Activated B cell treated with CpG ODN at 0.5 μM for 24 hours (primary cell): ENCODE results near the gene ZBTB34. TPM values are rescaled to one million over a fixed set of nuclear protein-coding genes. Genes with fewer than 3 reads are reported as not detected.

Source experiments
- ATAC-seq: fragments of 200-7000 bp; cut with Tn5 transposase; one replicate; pipeline ENCODE4 v1.10.0; 2021; ENCODE audit warnings: low read depth, mild to moderate bottlenecking, moderate library complexity
- CTCF ChIA-PET: fragments of 350-600 bp; sonication (Branson Sonifier 250); formaldehyde crosslinking; loops from one replicate; lab custom pipeline; 2021; ENCODE audit warnings: antibody characterized with exemption; lab: Charles Lee
- POLR2A ChIA-PET: fragments of 350-600 bp; sonication (Branson Sonifier 250); formaldehyde crosslinking; loops from one replicate; lab custom pipeline; 2021; ENCODE audit warnings: antibody characterized with exemption; lab: Charles Lee
- DNase-seq: peaks from one replicate; pipeline ENCODE4 v3.0.0; 2022
- H3K27ac Mint-ChIP-seq: one replicate; pipeline ENCODE4 v1.8.0; 2020; ENCODE audit warnings: mixed read lengths
- H3K27me3 Mint-ChIP-seq: one replicate; pipeline ENCODE4 v1.8.0; 2021; ENCODE audit warnings: mixed read lengths
- H3K36me3 Mint-ChIP-seq: one replicate; pipeline ENCODE4 v1.8.0; 2021; ENCODE audit warnings: low read depth, mixed read lengths
- H3K4me1 Mint-ChIP-seq: one replicate; pipeline ENCODE4 v1.8.0; 2021; ENCODE audit warnings: mixed read lengths
- H3K4me3 Mint-ChIP-seq: one replicate; pipeline ENCODE4 v1.8.0; 2020; ENCODE audit warnings: mild to moderate bottlenecking, mixed read lengths
- H3K9me3 Mint-ChIP-seq: one replicate; pipeline ENCODE4 v1.8.0; 2020; ENCODE audit warnings: mixed read lengths
- intact Hi-C: fragments of 100-400 bp; cut with micrococcal nuclease; formaldehyde crosslinking; loops from one replicate; pipeline ENCODE4 v1.15.1; 2024
- total RNA-seq: library from RNA; stranded (reverse); gene quantifications from 2 replicates; pipeline ENCODE4 v1.2.3, GENCODE V29; 2022
- TF ChIP-seq, protein P1 (sequence below): fragments of 200-600 bp; IDR thresholded peaks from one replicate; pipeline ENCODE4 v1.8.0; 2022; ENCODE audit warnings: antibody characterized with exemption, mild to moderate bottlenecking

Gene ZBTB34
- total RNA-seq, 1 donor from 2014 or later, result 8.9 TPM

DNA sequence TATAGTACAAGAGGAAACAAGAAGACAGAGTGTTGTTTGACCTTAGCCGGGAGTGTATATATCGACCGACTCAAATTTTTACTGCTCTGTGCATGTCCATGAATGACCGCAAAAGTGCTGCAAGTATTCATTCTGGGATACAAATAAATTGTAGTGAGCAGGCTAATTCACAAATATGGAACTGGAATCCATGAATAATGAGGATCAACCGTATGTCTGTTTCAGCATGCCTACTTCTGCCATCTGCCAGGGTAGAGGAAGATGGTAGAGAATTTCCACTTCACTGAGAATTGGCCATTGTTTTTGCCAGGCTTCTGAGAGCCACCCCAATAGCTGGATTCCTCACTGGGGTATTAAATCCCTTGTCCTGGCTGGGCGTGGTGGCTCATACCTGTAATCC lies 45.7 kb downstream of the ZBTB34 start:
- intact Hi-C loops, result no loop called here
- POLR2A ChIA-PET, result no interaction called here
- H3K4me3 Mint-ChIP-seq, result no peak overlapping the region
- TF ChIP-seq, protein P1, sequence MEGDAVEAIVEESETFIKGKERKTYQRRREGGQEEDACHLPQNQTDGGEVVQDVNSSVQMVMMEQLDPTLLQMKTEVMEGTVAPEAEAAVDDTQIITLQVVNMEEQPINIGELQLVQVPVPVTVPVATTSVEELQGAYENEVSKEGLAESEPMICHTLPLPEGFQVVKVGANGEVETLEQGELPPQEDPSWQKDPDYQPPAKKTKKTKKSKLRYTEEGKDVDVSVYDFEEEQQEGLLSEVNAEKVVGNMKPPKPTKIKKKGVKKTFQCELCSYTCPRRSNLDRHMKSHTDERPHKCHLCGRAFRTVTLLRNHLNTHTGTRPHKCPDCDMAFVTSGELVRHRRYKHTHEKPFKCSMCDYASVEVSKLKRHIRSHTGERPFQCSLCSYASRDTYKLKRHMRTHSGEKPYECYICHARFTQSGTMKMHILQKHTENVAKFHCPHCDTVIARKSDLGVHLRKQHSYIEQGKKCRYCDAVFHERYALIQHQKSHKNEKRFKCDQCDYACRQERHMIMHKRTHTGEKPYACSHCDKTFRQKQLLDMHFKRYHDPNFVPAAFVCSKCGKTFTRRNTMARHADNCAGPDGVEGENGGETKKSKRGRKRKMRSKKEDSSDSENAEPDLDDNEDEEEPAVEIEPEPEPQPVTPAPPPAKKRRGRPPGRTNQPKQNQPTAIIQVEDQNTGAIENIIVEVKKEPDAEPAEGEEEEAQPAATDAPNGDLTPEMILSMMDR, result no peak
- CTCF ChIA-PET, result no interaction called here
- H3K36me3 Mint-ChIP-seq, result no peaks in the 10 kb centered on the region
- peaks cover 6% of the 10 kb centered on the region for H3K9me3 Mint-ChIP-seq
- no peak overlapping the region for H3K27ac Mint-ChIP-seq
- no peaks in the 10 kb centered on the region for H3K4me1 Mint-ChIP-seq
- no peak for DNase-seq
- ATAC-seq, result no peak
- peaks cover 13% of the 10 kb centered on the region for H3K27me3 Mint-ChIP-seq

DNA sequence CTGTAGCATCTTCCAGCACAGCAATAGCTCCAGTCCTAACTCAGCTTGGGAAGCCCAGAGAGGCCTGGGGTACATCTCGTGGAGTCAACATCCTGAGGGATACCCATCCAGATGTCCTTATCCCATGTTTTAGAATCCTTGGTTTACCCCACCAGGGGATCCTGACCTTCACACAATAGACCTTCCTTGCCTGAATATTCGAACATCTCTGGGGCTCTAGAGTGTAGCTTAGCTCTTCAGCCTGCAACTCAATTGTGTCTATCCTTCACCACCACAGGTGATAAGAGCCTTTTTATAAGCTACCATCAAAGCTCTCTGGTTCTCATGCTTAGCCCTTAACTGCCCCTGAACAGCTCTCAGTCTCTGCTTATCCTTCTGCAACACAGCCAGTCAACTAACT lies 46.6 kb downstream of the ZBTB34 start:
- intact Hi-C loops, result no loop called here
- TF ChIP-seq, protein P1, result no peak
- no peaks in the 10 kb centered on the region for H3K36me3 Mint-ChIP-seq
- ATAC-seq (no peak), DNase-seq (no peak)
- H3K9me3 Mint-ChIP-seq, result no peaks in the 10 kb centered on the region
- H3K4me3 Mint-ChIP-seq, result no peak overlapping the region
- POLR2A ChIA-PET, result no interaction called here
- no peak overlapping the region for H3K27ac Mint-ChIP-seq
- peaks cover 16% of the 10 kb centered on the region for H3K27me3 Mint-ChIP-seq
- no peaks in the 10 kb centered on the region for H3K4me1 Mint-ChIP-seq
- CTCF ChIA-PET, result no interaction called here

DNA sequence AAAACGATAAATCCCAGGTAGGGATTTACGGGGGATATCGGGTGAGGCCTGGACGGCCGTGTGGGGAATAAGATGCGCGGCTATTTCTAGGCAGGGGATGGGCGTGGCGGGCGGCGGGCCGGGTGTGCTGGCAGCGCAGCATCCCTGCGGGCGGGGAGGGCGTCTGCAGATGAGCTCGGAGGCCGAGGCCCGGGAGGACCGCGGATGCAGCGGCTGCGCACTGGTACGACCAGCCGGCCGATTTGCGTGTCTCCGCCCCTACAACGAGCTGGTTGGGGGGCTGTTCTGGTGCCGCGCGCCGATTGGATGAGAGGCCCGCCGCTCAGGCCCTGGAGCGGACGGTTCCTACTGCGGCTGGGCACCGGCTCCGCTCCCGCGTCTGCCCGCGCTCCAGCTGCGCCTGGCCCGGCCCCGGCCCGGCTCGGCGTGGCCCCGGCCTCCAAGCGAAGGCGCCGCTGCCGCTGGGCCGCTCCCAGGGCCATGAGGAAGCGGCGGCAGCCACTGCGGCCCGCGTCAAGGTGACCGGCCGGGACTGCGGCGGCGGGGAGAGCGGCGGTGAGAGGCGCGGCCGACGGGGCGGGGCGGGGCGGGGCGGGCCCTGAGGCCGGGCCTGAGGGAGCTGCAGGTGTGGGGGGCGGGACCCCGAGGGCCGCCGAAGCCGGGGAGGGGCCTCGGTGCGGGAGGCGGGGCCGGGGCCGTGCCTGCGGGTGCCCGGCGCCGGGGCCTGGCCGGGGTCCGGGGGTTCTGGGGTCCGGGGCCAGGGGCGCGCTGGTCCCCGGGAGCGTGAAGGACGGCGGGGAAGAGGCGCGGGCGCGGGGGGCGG lies 54.2 kb downstream of the ZBTB34 start, which contains the start of gene RALGPS1:
TSS of gene RALGPS1 (plus strand) at position 325 of the 823 bp plus-strand sequence. CDS start 47,508 bp downstream, outside the sequence.
- Mint-ChIP-seq H3K9me3 (no peaks in the 10 kb centered on the region), H3K27ac (peak within 1 kb of the TSS; percentile 56), H3K36me3 (no peaks in the 10 kb centered on the region), H3K4me1 (peaks cover 10% of the 10 kb centered on the region), H3K4me3 (peak within 1 kb of the TSS; percentile 81), H3K27me3 (peaks cover 6% of the 10 kb centered on the region)
- CTCF ChIA-PET, result interaction anchor here (1.0 to 1.4 kb wide), 3 partner anchors 26 to 482 kb away, joined by 3 to 4 read pairs (median 3); partner anchors contain the start of gene SLC2A8
- TF ChIP-seq, protein P1, result no peak
- ATAC-seq (peak; percentile 96), DNase-seq (peak; percentile 94)
- POLR2A ChIA-PET, result interaction anchor here (0.5 to 1.7 kb wide), 13 partner anchors 44 to 1673 kb away, joined by 3 to 8 read pairs (median 3); partner anchors contain the start of genes HSPA5, LRSAM1, RPL12 and TOR2A
- intact Hi-C loops, result loop anchor here (1.0 to 2.0 kb wide), 4 partner anchors 52 to 310 kb away; partner anchors contain the start of gene ZBTB43

DNA sequence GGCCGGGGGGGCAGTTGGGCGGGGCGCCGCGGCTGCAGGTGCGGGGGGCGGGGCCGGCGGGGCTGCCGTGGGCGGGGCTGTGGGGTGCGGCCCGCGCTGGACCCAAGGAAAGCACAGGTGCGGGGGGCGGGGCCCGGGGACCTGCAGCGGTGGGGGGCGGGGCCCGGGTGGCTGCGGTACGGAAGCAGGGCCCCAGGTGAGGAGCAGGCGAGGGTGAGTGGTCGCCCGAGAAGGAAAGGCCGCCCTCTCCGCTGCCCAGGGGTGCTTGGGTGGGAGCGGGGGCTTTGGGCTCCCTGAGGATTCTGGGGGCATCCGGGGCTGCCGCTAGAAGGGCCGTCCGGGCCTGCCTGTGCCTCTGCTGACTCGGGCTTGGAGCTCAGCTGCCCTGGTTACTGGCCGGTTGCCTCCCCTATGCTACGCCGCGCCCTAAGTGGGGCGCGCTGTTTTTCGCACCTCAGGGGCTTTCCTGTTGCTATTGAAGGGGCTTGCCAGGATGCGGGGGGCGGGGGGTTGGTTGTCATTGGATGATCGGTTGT lies 54.9 kb downstream of the ZBTB34 start:
- POLR2A ChIA-PET, result interaction anchor here (0.8 to 1.7 kb wide), 5 partner anchors 192 to 1674 kb away, joined by 3 to 8 read pairs (median 4); partner anchors contain the start of genes HSPA5, LRSAM1, RPL12 and ZNF79
- CTCF ChIA-PET, result interaction anchor here (1.4 kb wide), 1 partner anchor 25 kb away, joined by 4 read pairs; no protein-coding TSS in a partner anchor

More for the DNA sequence above, 54.9 kb downstream of the ZBTB34 start:
- intact Hi-C loops, result loop anchor here (2.0 kb wide), 1 partner anchor 111 kb away; the partner anchor contains the start of gene ZBTB43
- Mint-ChIP-seq H3K4me3 (peak overlapping the region; percentile 66), H3K27me3 (peaks cover 6% of the 10 kb centered on the region), H3K4me1 (peaks cover 10% of the 10 kb centered on the region), H3K27ac (no peak overlapping the region), H3K36me3 (no peaks in the 10 kb centered on the region), H3K9me3 (no peaks in the 10 kb centered on the region)
- DNase-seq (no peak), ATAC-seq (peak; percentile 14)
- TF ChIP-seq, protein P1, result no peak
